ENCODE measurements around the gene PHTF1.

Gene PHTF1

DNA sequence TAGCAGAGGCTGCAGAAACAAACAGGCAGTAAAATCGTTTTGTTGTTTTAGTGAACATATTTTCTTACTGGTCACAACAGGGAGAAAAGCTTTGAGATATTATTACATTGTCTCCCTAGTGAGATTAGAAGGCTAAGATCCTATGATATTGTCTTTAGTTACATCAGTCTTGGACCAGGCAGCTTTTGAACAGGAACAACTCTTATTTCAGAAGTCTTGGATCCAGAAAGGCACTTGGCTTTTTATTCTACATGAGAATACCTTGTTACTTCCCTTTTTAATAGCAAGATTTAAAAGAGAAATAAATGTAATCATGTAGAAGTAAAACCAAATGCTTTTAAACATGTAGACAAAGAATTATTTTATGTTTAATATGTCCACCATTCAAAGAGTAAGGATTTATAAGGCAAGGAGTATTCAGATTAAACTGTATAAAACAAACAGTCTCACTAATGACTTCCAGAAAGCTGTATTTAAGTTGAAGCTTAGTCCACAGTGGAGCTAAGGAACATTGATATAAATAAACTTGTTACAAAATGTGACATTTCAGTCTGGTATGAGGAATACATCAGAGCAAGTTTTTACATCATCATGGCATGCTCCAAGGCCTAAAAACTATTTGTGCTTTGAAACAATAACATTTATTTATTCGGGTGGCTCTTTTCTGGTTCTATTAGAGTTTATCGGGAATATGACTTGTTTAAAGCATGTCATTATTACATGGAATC is 72.2 kb downstream of the PHTF1 start:
- Histone ChIP-seq H3K4me3 (ENCODE audit: low read length) (no peak overlapping the region), H3K9me2 (replicated peaks; ENCODE audit: control insufficient read depth, low read length) (no peaks in the 10 kb centered on the region), H4K20me1 (ENCODE audit: control insufficient read depth, insufficient read depth, low read depth, low read length) (no peaks in the 10 kb centered on the region), H3K79me2 (ENCODE audit: control insufficient read depth, low read length) (no peaks in the 10 kb centered on the region), H3K9me3 (ENCODE audit: control insufficient read depth, insufficient read depth, low read length) (no peaks in the 10 kb centered on the region), H3K36me3 (ENCODE audit: control insufficient read depth, low read length) (no peaks in the 10 kb centered on the region), H3K27me3 (ENCODE audit: control insufficient read depth, low read length) (no peaks in the 10 kb centered on the region), H3F3A (ENCODE audit: control insufficient read depth, insufficient read depth) (no peaks in the 10 kb centered on the region), H3K4me2 (ENCODE audit: low read length) (no peak overlapping the region), H3K4me1 (ENCODE audit: control insufficient read depth, low read length) (peaks cover under 1% of the 10 kb centered on the region; the same call in 1 of the 2 replicates), H3K27ac (ENCODE audit: low read depth, low read length) (no peak overlapping the region)
- TF ChIP-seq, protein P1, sequence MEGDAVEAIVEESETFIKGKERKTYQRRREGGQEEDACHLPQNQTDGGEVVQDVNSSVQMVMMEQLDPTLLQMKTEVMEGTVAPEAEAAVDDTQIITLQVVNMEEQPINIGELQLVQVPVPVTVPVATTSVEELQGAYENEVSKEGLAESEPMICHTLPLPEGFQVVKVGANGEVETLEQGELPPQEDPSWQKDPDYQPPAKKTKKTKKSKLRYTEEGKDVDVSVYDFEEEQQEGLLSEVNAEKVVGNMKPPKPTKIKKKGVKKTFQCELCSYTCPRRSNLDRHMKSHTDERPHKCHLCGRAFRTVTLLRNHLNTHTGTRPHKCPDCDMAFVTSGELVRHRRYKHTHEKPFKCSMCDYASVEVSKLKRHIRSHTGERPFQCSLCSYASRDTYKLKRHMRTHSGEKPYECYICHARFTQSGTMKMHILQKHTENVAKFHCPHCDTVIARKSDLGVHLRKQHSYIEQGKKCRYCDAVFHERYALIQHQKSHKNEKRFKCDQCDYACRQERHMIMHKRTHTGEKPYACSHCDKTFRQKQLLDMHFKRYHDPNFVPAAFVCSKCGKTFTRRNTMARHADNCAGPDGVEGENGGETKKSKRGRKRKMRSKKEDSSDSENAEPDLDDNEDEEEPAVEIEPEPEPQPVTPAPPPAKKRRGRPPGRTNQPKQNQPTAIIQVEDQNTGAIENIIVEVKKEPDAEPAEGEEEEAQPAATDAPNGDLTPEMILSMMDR (IDR thresholded peaks at IDR 0.05; ENCODE audit: low read depth, low read length, poor library complexity, severe bottlenecking): no peak
- no peak for TF ChIP-seq EZH2phosphoT487 (IDR thresholded peaks at IDR 0.05; ENCODE audit: borderline replicate concordance, low read length)

DNA sequence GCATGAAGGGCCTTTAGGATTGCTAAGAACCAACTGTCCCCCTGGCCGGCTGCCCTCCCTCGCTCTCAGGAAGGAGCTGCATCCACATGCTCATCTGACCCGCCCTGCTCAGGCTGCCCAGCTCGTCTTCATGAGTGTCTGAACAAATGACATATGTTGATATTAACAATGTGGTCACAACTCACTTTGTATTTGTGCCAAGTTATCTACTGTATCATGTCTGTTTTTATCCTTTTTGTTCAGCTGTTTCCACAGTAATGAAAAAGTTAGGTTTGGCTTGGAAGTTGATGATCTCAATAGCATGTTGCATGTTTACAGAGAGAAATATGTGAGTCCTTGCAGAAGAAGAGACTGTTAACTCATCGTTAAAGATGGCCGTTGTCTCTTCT is 75.1 kb downstream of the PHTF1 start:
- no peak for TF ChIP-seq EZH2phosphoT487 (IDR thresholded peaks at IDR 0.05; ENCODE audit: borderline replicate concordance, low read length)
- TF ChIP-seq, protein P1 (IDR thresholded peaks at IDR 0.05; ENCODE audit: low read depth, low read length, poor library complexity, severe bottlenecking): no peak
- no peak overlapping the region for H3K4me3 ChIP-seq (ENCODE audit: low read length)
- no peaks in the 10 kb centered on the region for H3K9me2 ChIP-seq (replicated peaks; ENCODE audit: control insufficient read depth, low read length)
- no peaks in the 10 kb centered on the region for H3F3A ChIP-seq (ENCODE audit: control insufficient read depth, insufficient read depth)
- no peaks in the 10 kb centered on the region for H3K79me2 ChIP-seq (ENCODE audit: control insufficient read depth, low read length)
- H3K4me1 ChIP-seq (ENCODE audit: control insufficient read depth, low read length): no peaks in the 10 kb centered on the region
- no peaks in the 10 kb centered on the region for H4K20me1 ChIP-seq (ENCODE audit: control insufficient read depth, insufficient read depth, low read depth, low read length)
- no peaks in the 10 kb centered on the region for H3K36me3 ChIP-seq (ENCODE audit: control insufficient read depth, low read length)
- H3K9me3 ChIP-seq (ENCODE audit: control insufficient read depth, insufficient read depth, low read length): no peaks in the 10 kb centered on the region
- no peaks in the 10 kb centered on the region for H3K27me3 ChIP-seq (ENCODE audit: control insufficient read depth, low read length)
- no peak overlapping the region for H3K27ac ChIP-seq (ENCODE audit: low read depth, low read length)
- no peak overlapping the region for H3K4me2 ChIP-seq (ENCODE audit: low read length)

DNA sequence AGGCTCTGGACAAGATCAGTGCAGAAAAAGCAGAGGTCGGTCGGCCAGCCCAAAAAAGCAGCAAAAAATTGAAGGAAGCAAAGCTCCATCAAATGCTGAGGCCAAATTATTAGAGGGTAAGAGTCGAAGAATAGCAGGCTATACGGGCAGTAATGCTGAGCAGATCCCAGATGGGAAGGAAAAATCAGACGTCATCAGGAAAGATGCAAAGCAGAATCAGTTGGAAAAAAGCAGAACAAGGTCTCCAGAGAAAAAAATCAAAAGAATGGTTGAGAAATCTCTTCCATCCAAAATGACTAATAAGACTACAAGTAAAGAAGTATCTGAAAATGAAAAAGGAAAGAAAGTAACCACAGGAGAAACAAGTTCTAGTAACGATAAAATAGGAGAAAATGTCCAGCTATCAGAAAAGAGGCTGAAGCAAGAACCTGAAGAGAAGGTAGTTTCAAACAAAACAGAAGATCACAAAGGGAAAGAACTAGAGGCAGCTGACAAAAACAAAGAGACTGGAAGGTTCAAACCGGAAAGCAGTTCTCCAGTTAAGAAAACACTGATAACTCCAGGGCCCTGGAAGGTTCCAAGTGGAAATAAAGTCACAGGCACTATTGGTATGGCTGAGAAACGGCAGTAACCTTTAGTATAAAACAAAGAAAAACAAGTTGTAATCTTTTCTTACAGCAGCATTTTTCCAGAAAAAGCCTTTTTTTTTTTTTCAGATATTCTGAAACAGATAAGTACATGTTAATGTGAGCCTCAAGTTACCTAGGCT is 75.7 kb downstream of the PHTF1 start:
- Histone ChIP-seq H3K27me3 (ENCODE audit: control insufficient read depth, low read length) (no peaks in the 10 kb centered on the region), H3K36me3 (ENCODE audit: control insufficient read depth, low read length) (no peaks in the 10 kb centered on the region), H4K20me1 (ENCODE audit: control insufficient read depth, insufficient read depth, low read depth, low read length) (no peaks in the 10 kb centered on the region), H3K4me3 (ENCODE audit: low read length) (no peak overlapping the region), H3K79me2 (ENCODE audit: control insufficient read depth, low read length) (no peaks in the 10 kb centered on the region), H3K9me3 (ENCODE audit: control insufficient read depth, insufficient read depth, low read length) (no peaks in the 10 kb centered on the region), H3K4me1 (ENCODE audit: control insufficient read depth, low read length) (no peaks in the 10 kb centered on the region), H3K4me2 (ENCODE audit: low read length) (no peak overlapping the region), H3K27ac (ENCODE audit: low read depth, low read length) (no peak overlapping the region), H3K9me2 (replicated peaks; ENCODE audit: control insufficient read depth, low read length) (no peaks in the 10 kb centered on the region), H3F3A (ENCODE audit: control insufficient read depth, insufficient read depth) (no peaks in the 10 kb centered on the region)
- no peak for TF ChIP-seq EZH2phosphoT487 (IDR thresholded peaks at IDR 0.05; ENCODE audit: borderline replicate concordance, low read length)
- TF ChIP-seq, protein P1 (IDR thresholded peaks at IDR 0.05; ENCODE audit: low read depth, low read length, poor library complexity, severe bottlenecking): no peak
